Muscle layer of colon (tissue), 2 donors: ENCODE measurements around the gene RNF145.

Source experiments
- H3K27ac ChIP-seq: one replicate; pipeline ENCODE4 v1.7.0; 2013; ENCODE audit warnings: low read depth, mild to moderate bottlenecking, low read length, moderate library complexity
- H3K27me3 ChIP-seq, 2 donors: one replicate each; pipeline ENCODE4 v1.7.0; 2013; ENCODE audit warnings: low read length in 2 of 2, mild to moderate bottlenecking in 2 of 2; ENCODE audit not compliant: insufficient read depth in 2 of 2, control insufficient read depth in 1 of 2
- H3K36me3 ChIP-seq: one replicate; pipeline ENCODE4 v1.7.0; 2013; ENCODE audit warnings: mild to moderate bottlenecking, low read length; ENCODE audit not compliant: insufficient read depth
- H3K4me1 ChIP-seq: one replicate; pipeline ENCODE4 v1.7.0; 2013; ENCODE audit warnings: mild to moderate bottlenecking, low read length; ENCODE audit not compliant: insufficient read depth
- H3K4me3 ChIP-seq, 2 donors: one replicate each; pipeline ENCODE4 v1.7.0; 2013; ENCODE audit warnings: low read length in 2 of 2, low read depth in 1 of 2, mild to moderate bottlenecking in 1 of 2, moderate library complexity in 1 of 2
- H3K9ac ChIP-seq: one replicate; pipeline ENCODE4 v1.7.0; 2013; ENCODE audit warnings: low read length
- H3K9me3 ChIP-seq: one replicate; pipeline ENCODE4 v1.7.0; 2013; ENCODE audit warnings: mild to moderate bottlenecking, low read length
- donor health status: abdominal sarcoma.
- donor health status: Adenocarcinoma of cecum.

The RNF145 gene, protein sequence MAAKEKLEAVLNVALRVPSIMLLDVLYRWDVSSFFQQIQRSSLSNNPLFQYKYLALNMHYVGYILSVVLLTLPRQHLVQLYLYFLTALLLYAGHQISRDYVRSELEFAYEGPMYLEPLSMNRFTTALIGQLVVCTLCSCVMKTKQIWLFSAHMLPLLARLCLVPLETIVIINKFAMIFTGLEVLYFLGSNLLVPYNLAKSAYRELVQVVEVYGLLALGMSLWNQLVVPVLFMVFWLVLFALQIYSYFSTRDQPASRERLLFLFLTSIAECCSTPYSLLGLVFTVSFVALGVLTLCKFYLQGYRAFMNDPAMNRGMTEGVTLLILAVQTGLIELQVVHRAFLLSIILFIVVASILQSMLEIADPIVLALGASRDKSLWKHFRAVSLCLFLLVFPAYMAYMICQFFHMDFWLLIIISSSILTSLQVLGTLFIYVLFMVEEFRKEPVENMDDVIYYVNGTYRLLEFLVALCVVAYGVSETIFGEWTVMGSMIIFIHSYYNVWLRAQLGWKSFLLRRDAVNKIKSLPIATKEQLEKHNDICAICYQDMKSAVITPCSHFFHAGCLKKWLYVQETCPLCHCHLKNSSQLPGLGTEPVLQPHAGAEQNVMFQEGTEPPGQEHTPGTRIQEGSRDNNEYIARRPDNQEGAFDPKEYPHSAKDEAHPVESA

DNA sequence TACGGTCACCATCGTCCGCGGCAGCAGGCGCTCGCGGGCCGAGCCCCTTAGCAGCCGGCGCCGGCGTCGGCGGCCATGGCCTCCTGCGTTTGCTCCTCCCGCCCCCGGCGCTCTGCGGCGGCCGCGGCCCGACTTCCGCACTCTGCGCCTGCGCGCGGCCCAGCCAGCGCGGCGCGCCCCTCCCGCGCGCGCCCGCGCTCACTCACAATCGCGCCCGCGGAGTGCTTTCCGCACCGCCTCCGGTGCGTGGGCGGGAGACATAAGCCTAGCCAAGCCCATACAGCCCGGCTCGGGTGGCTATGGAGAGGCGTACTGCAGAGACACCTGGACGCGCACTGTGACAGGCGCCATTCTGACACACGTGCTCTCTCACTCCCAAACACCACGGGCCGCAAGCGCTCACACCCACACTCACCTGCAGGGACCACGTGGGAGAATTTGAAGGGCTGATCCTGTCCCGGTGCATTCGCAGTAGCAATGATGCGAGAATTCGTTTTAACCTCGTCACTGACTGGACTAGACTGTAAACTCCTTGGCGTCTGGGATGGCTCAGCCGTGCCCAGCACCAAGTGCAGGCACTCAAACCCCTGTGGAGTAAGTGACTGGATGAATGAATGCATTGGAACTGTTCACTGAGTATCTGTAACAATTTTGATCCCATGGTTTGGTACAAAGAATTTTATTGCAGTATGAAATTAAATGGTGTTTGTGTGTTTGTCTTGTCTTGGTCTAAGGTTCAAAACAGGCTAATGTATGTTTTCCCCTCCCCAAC lies at the start of gene RNF145:
Gene RNF145, minus strand, starts transcription at position 116 of the 772 bp plus-strand sequence. CDS start 5,936 bp downstream, outside the sequence.
- H3K4me3 ChIP-seq: peak within 1 kb of the TSS; percentile 71 to 86
- H3K27ac ChIP-seq: peak within 1 kb of the TSS; percentile 94
- H3K27me3 ChIP-seq: no peaks in the 10 kb centered on the region
- H3K9ac ChIP-seq: peak within 1 kb of the TSS; percentile 95
- peaks cover 32% of the 10 kb centered on the region for H3K4me1 ChIP-seq
- no peaks in the 10 kb centered on the region for H3K9me3 ChIP-seq
- H3K36me3 ChIP-seq: no peaks in the 10 kb centered on the region

DNA sequence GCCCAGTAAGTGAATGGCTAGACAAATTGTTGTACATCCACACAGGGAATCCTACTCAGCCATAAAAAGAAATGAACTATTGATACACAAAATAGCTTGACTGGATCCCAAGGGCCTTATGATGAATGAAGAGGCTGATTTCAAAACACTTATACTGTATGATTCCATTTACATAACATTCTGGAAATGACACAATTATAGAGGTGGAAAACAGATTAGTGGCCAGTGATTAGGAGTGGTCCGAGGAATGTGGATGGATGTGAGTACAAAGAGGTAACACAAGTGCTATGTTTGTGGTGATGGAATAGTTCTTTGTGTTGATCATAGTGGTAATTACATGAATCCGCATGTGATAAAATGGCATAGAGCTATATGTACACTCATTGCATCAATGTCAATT lies 49.0 kb upstream of the RNF145 start:
- no peaks in the 10 kb centered on the region for H3K27me3 ChIP-seq
- H3K36me3 ChIP-seq: no peaks in the 10 kb centered on the region
- H3K9me3 ChIP-seq: no peaks in the 10 kb centered on the region
- H3K9ac ChIP-seq: no peak overlapping the region
- H3K4me3 ChIP-seq: no peak overlapping the region
- no peak overlapping the region for H3K27ac ChIP-seq
- H3K4me1 ChIP-seq: peaks cover 5% of the 10 kb centered on the region

DNA sequence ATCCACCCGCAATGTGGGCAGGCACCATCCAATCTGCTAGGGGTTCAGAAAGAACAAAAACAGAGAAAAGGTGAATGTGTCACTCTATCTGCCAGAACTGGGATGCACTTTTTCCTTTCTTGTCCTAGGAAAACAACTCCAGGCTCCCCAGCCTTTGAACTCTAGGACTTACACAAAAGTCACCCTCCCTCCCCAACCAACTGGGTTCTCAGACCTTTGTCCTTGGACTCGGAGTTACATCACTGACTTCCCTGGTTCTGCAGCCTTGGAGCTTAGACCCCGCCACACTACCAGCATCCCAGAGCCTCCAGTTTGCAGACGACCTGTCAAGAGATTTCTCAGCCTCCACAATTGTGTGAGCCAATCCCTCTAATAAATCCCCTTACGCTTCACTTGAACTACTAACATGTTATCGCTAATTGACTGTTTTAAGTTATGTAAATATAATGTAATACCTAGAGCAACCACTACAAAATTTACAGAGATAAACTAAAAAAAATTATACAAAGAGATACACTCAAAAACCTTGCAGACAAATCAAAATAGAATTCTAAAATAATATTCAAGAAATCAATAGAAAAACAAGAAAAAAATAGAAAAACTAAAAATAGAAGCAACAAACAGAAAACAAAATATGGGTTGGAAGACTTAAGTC lies 48.4 kb upstream of the RNF145 start:
- Histone ChIP-seq H3K36me3 (no peaks in the 10 kb centered on the region), H3K9ac (no peak overlapping the region), H3K4me3 (no peak overlapping the region), H3K4me1 (peaks cover 5% of the 10 kb centered on the region), H3K27me3 (no peaks in the 10 kb centered on the region), H3K9me3 (no peaks in the 10 kb centered on the region), H3K27ac (no peak overlapping the region)

DNA sequence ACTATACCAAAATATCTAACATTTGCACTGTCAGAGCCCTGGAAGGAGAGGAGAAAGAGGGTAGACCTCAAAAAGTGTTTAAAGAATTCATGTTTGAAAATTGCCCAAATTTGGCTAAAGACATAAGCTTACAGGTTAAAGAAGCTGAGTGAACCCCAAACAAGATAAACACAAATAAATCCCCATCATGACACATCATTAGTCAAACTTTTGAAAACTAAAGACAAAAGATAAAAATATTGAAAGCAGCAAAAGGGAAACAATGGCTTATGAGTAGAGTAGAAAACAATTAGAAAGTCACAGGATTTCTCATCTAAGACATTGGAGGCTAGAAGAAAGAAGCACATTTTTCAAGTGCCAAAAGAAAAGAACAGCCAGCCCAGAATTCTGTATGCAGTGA lies 47.7 kb upstream of the RNF145 start:
- no peaks in the 10 kb centered on the region for H3K4me1 ChIP-seq
- no peaks in the 10 kb centered on the region for H3K36me3 ChIP-seq
- no peak overlapping the region for H3K27ac ChIP-seq
- no peak overlapping the region for H3K4me3 ChIP-seq
- H3K27me3 ChIP-seq: no peaks in the 10 kb centered on the region
- no peaks in the 10 kb centered on the region for H3K9me3 ChIP-seq
- H3K9ac ChIP-seq: no peak overlapping the region

DNA sequence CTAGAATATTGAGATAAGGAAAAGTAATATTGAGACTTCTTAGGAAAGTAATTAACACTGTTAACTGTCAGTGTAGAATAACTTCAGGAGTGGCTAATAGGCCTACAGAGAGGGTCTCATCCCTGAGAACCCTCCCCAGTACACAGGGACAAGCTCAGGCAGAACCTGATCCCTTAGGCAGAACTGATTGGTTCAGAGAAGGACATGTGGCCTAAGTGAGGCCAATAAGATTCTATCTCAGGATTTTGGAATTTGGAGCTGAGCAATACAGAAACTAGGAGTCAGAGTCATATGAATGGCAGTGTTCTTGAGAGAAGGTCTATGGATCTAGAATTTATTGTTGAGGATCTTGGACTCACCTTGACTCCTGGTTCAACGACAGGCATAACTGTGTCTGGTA lies 42.8 kb upstream of the RNF145 start:
- no peaks in the 10 kb centered on the region for H3K9me3 ChIP-seq
- H3K4me3 ChIP-seq: no peak overlapping the region
- H3K27me3 ChIP-seq: peaks cover 0 to 4% of the 10 kb centered on the region in 2 donors
- H3K36me3 ChIP-seq: no peaks in the 10 kb centered on the region
- no peaks in the 10 kb centered on the region for H3K4me1 ChIP-seq
- H3K27ac ChIP-seq: no peak overlapping the region
- H3K9ac ChIP-seq: no peak overlapping the region

DNA sequence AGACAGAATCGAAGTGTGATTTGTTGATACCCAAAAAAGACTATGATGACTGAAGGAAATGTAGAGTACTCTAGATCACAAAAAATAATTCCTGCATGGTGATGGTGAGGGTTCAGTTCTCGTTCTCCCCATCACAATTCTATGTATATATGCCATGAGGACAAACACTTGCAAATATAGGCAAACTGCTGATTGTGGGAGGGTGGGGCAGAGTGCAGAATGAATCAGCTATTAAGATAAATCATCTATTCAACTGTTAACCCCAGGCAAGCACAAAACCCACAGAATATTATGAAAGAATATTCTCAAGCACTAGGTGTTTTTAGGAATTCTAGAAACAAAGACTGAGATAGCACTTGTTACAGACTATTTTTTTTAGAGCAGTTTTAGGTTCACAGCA lies 39.8 kb upstream of the RNF145 start:
- H3K36me3 ChIP-seq: no peaks in the 10 kb centered on the region
- H3K9ac ChIP-seq: no peak overlapping the region
- no peak overlapping the region for H3K4me3 ChIP-seq
- peaks cover 0 to 4% of the 10 kb centered on the region in 2 donors for H3K27me3 ChIP-seq
- no peak overlapping the region for H3K27ac ChIP-seq
- no peaks in the 10 kb centered on the region for H3K4me1 ChIP-seq
- H3K9me3 ChIP-seq: no peaks in the 10 kb centered on the region

DNA sequence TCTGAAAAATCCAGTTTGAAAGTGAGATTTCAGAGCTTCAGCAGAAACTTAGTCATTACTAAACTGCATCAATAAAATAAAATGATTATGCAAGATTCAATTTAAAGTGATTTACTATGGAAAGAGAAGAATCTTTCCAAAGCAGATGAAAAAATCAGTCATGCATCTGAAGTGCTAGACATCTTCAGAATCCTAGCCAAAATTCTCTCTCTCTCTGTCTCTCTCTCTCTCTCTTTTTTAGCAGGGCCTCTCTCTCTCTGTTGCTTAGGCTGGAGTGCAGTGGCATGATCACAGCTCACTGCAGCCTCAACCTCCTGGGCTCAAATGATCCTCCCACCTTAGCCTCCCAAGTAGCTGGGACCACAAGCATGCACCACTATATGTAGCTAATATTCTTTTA lies 35.5 kb upstream of the RNF145 start:
- no peak overlapping the region for H3K4me3 ChIP-seq
- H3K36me3 ChIP-seq: no peaks in the 10 kb centered on the region
- H3K4me1 ChIP-seq: no peaks in the 10 kb centered on the region
- no peak overlapping the region for H3K27ac ChIP-seq
- no peaks in the 10 kb centered on the region for H3K27me3 ChIP-seq
- no peak overlapping the region for H3K9ac ChIP-seq
- H3K9me3 ChIP-seq: no peaks in the 10 kb centered on the region

DNA sequence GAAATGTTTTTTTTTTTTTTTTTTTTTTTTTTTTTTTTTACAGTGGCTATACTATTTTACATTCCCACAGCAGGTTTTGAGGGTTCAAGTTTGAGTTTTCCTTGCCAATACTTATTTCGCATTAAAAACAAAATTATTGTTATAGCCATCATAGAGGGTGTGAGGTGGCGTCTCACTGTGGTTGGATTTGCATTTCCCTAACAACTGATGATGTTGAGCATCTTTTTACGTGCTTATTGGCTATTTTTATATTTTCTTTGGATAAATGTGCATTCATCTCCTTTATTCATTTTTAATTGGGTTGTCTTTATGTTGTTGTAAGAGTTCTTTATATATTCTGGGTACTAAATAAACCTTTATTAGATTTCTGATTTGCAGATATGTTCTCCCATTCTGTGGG lies 34.8 kb upstream of the RNF145 start:
- H3K9me3 ChIP-seq: no peaks in the 10 kb centered on the region

DNA sequence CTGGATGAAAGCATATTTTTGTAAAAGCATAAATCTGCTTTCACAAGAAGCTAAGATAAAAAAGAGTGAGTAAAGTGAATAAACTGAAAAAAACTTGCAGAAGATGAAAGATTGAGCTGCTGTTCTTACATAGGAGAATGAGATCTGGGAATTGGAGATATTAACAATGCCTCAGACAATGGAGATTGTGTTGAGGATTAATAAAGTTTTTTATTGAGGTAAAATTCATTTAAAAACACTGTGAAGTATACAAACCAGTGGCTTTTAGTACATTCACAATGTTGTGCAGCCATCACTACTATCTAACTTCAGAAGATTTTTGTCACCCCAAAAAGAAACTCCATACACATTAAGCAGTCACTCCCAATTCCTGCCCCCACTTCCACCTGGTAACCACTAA lies 34.0 kb upstream of the RNF145 start:
- Histone ChIP-seq H3K4me3 (no peak overlapping the region), H3K27ac (no peak overlapping the region), H3K36me3 (no peaks in the 10 kb centered on the region), H3K4me1 (no peaks in the 10 kb centered on the region), H3K9me3 (no peaks in the 10 kb centered on the region), H3K9ac (no peak overlapping the region), H3K27me3 (no peaks in the 10 kb centered on the region)

More for the DNA sequence above, 34.8 kb upstream of the RNF145 start:
- no peak overlapping the region for H3K4me3 ChIP-seq
- H3K4me1 ChIP-seq: no peaks in the 10 kb centered on the region
- H3K27ac ChIP-seq: no peak overlapping the region
- no peaks in the 10 kb centered on the region for H3K27me3 ChIP-seq
- H3K36me3 ChIP-seq: no peaks in the 10 kb centered on the region
- H3K9ac ChIP-seq: no peak overlapping the region

DNA sequence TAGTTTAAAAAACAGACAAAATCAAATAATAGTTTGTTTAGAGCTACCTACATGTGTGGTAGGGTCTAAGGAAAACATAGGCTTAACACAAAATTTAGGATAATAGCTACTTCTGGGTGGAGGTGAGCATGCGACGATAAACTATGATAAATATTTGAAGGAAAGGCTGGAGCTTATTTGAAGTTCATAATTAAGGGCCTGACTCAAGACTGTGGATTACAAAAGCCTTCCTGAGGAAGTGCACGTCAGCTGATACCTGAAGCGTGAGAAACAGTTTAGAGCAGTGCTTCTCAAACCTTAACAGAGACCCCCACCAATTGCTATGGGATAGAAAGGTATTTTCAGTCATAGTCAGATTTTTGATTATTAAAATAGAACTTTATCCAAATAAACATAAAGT lies 33.3 kb upstream of the RNF145 start:
- Histone ChIP-seq H3K4me1 (no peaks in the 10 kb centered on the region), H3K27ac (no peak overlapping the region), H3K4me3 (no peak overlapping the region), H3K36me3 (no peaks in the 10 kb centered on the region), H3K27me3 (no peaks in the 10 kb centered on the region), H3K9me3 (no peaks in the 10 kb centered on the region), H3K9ac (no peak overlapping the region)

DNA sequence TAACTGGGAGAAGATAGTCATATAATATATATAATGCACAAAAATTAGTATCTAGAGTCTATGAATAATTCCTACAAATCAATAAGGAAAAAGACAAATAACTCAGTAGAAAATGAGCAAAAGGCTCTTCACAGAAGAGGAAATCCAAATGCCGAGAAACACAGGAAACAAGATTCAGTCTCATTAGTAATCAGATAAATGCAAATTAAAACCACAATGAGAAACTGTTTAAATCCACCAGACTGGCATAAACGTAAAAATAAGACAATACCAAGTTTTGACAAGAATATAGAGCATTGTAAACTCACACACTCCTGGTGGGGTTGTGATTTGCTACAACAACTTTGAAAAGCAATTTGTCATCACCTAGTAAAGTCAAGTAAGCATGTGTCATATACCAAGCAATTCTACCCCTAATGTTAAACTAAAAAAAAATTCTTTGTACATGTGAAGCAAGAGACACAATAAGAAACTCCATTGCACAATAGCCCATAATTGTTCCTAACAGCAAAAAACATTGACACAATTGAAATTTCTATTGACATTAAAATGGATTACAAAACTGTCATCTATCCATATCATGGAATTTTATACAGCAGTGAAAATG lies 32.7 kb upstream of the RNF145 start:
- Histone ChIP-seq H3K9me3 (no peaks in the 10 kb centered on the region), H3K4me1 (no peaks in the 10 kb centered on the region), H3K4me3 (no peak overlapping the region), H3K36me3 (no peaks in the 10 kb centered on the region), H3K9ac (no peak overlapping the region), H3K27ac (no peak overlapping the region), H3K27me3 (no peaks in the 10 kb centered on the region)
